ENCODE results near the gene PYHIN1. TPM values are rescaled to one million over a fixed set of nuclear protein-coding genes. Genes with fewer than 3 reads are reported as not detected.

Gene PYHIN1
- total RNA-seq, 2 experiments from 2014 or later: 57.8 to 59.4 TPM

Other genes with a start within 250 kb of the PYHIN1 start
- gene SPTA1, start 244.8 kb upstream of the PYHIN1 start, total RNA-seq: not detected
- gene OR6K2, start 230.9 kb upstream of the PYHIN1 start, total RNA-seq: not detected
- not detected for gene OR6K3, start 210.8 kb upstream of the PYHIN1 start, total RNA-seq
- not detected for gene OR6K6, start 176.8 kb upstream of the PYHIN1 start, total RNA-seq
- not detected for gene OR6N1, start 159.4 kb upstream of the PYHIN1 start, total RNA-seq
- not detected for gene OR6N2, start 150.3 kb upstream of the PYHIN1 start, total RNA-seq
- not detected for gene MNDA, start 100.2 kb upstream of the PYHIN1 start, total RNA-seq
- 100 to 1,000 TPM; 388 to 393 TPM for gene IFI16, start 78.4 kb downstream of the PYHIN1 start, total RNA-seq
- 10 to 100 TPM; 14.1 to 17.3 TPM for gene AIM2, start 145.2 kb downstream of the PYHIN1 start, total RNA-seq
- not detected for gene CADM3, start 240.1 kb downstream of the PYHIN1 start, total RNA-seq

Measured in activated CD8-positive, alpha-beta memory T cell treated with anti-CD3 and anti-CD28 coated beads, Interleukin-2, amount 10 ng/mL, durations not matched to agents 7 days and 5 days (primary cell).